GM18526 (cell line): Measurements from ENCODE around the gene GBX2.

Source experiments
- POLR2A ChIP-seq: IDR thresholded peaks from 3 replicates; pipeline ENCODE4 v1.6.1; 2011; ENCODE audit not compliant: insufficient read length; ENCODE audit errors: extremely low read depth

GBX2 gene

DNA sequence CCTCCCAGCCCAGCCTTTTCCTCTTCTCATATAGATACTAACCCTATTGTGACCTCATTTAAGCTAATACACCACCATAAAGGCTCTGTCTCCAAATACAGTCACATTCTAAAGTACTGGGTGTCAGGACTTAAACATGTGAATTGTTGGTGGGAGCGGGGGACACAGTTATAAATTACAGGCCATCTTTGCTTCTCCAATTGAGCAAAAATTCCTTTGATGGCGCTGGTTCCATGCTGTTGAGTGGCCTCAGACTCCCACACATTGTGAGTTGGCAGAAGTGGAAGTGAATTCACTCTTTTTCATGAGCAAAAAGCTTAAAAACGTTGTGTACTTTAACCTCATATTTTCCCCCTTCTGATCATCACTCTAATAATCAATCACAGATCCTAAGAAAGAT is 46.0 kb downstream of the GBX2 start:
- no peak for TF ChIP-seq POLR2A

- TF ChIP-seq POLR2A: no peak
Observed at GRCh38 chr2:236121546-236121945, 46.6 kb downstream of the GBX2 start.

- TF ChIP-seq POLR2A: no peak
Observed at GRCh38 chr2:236120829-236121228, 47.4 kb downstream of the GBX2 start.

- TF ChIP-seq POLR2A: no peak
Observed at GRCh38 chr2:236120141-236120601, 48.0 kb downstream of the GBX2 start.

GRCh38 chr2:236119476-236119875 is 48.7 kb downstream of the GBX2 start:
- TF ChIP-seq POLR2A: no peak

GRCh38 chr2:236119003-236119402 is 49.2 kb downstream of the GBX2 start:
- no peak for TF ChIP-seq POLR2A

GRCh38 chr2:236117861-236118269 is 50.3 kb downstream of the GBX2 start:
- TF ChIP-seq POLR2A: no peak

DNA sequence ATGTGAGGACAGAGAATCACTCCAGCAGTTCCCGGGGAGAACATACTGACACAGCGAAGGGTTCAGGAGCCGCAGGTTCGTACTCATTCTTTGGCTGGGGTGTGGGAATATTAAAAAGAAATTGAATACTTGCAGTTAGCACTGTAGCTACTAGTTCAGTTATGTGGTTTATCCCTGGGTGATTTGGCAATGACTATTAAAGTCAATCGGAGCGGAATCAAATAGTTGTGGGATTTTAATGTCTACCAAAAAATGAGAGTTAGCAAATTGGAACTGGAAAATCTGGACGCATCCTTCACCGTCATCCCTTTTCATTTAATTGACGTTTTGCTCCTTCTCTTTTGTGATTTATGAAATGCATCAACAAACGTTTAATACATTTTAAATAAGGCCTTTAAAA is 50.8 kb downstream of the GBX2 start:
- TF ChIP-seq POLR2A: no peak
